Activated CD8-positive, alpha-beta memory T cell treated with anti-CD3 and anti-CD28 coated beads, Interleukin-2, amount 50 U/mL, for 4 hours (primary cell): ENCODE measurements around the gene ERFL.

ENCODE experiments used
- DNase-seq: peaks from one replicate; pipeline ENCODE4 v3.0.0-alpha.2; 2020

ERFL gene

GRCh38 chr19:41895745-41896580 is 32.3 kb downstream of the ERFL start:
- DNase-seq, result no peak

DNA sequence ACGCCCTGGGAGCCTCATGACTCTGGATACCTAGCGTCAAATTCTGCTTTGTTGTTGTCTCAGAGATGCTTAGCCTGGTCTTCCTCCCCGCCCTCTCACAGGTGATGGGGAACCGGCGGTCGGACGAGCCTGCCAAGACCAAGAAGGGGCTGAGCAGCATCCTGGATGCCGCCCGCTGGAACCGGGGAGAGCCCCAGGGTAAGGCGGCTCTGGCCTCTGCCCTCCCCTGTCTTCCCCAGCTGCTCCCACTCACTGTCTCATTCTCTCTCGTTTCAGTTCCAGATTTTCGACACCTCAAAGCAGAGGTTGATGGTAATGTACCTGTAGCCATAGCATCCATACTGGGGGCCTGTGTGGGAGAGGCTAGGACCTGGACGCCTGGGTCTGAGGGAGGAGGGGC is 33.9 kb downstream of the ERFL start:
- DNase-seq, result no peak

GRCh38 chr19:41893899-41894298 is 34.4 kb downstream of the ERFL start:
- no peak for DNase-seq

DNA sequence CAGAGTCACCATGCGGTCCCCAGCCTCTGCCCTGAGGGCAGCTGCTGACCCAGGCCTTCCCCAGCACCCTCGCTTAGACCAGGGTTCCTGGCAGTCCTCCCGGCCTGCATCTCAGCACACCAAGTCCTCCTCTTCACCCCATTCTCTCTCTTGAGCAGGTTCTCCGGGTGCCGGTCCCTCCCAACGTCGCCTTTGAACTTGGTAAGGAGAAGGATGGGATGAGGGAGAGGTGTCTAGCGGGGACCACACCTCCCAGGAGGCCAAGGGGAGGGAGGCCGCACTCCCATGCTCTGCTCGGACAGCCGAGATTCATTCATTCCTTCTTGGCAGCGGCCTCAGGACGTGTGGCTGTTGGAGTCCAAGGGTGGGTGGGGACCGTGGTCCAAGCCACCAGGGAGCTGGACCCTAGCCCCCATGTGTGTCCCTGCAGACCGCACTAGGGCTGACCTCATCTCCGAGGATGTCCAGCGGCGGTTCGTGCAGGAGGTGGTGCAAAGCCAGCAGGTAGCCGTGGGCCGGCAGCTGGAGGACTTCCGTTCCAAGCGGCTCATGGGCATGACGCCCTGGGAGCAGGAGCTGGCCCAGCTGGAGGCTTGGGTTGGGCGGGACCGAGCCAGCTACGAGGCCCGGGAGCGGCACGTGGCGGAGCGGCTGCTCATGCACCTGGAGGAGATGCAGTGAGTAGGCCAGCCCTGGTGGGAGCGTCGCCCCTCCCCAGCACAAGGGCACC is 35.9 kb downstream of the ERFL start:
- DNase-seq, result no peak

DNA sequence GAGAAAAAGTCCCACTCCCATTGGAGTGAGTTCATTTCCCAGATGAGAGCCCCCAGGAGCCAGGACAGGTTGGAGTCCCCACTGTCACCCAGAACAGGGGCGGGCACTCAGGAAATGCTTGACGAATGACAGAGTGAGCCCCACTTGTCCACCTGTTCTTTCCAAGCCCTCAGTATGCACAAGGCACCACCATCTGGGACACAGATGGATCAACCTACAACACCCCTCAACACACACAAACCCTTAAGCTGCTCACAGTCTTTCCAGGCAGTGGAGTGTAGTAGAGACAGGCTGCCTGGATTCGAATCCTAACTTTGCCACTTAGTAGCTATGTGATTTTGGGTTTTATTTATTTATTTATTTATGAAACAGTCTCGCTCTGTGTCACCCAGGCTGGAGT is 37.3 kb downstream of the ERFL start:
- DNase-seq, result no peak

DNA sequence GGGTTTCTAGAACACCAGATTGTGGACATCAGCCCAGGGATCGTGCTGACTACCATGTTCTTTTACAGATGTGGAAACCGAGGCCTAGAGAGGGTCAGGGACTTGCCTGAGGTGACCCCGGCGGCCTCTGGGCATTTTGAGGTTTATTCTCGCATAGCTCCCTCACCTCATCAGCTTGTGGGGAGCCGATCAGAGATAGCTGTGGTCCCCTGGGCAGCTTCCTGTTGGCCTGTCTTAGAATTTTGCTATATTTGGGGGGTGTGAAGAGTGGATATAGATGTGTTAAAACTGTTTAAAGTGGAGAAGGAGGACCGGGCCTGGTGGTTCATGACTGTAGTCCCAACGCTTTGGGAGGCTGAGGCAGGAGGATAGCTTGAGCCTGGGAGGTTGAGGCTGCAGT is 38.4 kb downstream of the ERFL start:
- DNase-seq, result no peak

DNA sequence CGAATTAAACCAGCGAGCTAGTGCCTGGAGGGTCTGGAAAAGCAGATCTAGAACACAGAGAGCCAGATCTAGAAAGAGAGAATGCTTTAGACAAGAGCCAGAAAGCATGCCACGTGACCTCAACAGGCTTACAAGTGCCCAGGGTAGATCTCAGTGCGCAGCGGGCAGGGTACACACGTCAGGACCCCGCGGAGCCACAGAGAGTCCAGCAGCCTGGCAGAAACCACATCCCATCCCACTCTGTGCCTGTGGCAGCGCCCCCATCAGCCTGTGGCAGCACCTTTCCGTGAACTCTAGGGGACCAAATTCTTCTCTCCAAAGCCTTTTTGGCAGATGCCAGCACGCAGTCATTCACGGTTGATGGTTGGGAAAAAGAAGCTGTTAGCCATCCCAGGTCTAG is 39.3 kb downstream of the ERFL start:
- no peak for DNase-seq

DNA sequence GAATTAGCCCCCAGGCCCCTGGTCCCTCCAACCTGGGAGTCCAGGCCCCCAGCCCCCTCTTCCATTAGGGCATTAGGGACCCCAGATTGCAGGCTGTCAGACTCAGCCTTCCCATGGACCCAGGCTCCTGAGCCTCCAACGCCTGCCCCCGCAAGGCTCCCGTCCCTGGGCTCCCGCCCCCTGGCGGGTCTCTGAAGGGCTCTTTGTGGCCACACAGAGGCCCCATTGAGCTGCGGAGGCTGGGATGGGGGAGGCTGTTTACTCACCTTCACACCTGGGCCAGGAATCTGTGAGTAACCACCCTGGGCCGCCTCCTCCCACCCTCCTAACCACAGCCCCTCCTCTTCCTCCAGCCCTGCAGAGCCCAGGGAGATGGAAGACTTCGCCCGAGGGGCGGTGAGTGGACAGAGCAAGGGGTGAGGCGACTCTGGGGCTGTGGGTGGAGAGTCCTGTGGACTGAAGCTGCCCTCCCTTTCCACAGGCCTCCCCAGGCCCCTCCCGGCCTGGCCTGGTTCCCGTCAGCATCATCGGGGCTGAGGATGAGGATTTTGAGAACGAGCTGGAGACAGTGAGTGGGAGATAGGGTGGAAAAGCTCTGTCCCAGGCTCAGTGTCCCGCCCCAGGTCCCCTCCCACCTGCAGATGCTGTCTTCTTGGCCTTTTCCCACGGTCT is 40.4 kb downstream of the ERFL start:
- DNase-seq, result peak; percentile 91

DNA sequence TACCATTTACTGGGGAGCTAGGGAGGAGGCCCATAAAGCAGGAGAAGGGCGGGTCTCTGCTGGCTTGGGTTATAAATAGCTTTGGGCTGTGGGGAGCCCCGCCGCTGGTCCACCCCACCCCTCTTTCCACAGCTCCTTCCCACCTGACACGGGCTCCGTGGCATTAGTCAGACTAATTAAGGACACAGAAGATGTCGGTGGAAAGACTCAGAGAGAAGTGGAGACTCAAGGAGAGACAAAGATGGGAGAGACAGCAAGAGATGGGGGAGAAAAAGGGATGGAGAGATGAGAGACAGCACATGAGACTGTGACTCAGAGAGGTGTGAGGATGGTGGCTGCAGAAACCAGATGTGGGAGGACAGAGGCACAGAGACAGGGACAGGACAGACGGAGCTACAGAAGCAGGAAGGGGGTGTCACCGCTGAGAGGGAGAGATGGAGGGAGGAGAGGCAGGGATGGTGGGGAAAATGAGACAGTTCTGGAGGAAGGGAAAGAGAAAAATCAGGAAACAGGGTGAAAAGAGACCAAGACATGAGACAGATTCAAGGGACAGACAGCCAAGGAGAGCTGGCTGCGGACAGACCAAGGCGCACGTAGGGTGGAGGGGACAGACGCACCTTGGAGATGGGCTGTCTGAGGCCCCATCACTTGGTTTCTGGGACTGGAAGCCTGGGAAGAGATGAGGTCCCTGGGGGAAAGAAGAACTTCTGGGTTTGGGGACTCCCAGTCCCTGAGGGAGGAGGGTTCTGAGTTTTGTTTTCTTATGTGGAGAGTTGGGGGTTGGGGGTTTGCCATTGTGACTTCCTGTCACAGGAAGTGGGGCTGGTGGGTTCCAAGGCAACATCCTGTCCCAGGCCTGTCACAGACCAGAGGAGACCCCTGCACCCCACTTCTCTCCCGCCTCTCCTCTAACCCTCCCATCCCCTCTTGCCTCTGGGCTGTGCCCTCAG is 41.2 kb downstream of the ERFL start:
- peak; percentile 64 for DNase-seq

DNA sequence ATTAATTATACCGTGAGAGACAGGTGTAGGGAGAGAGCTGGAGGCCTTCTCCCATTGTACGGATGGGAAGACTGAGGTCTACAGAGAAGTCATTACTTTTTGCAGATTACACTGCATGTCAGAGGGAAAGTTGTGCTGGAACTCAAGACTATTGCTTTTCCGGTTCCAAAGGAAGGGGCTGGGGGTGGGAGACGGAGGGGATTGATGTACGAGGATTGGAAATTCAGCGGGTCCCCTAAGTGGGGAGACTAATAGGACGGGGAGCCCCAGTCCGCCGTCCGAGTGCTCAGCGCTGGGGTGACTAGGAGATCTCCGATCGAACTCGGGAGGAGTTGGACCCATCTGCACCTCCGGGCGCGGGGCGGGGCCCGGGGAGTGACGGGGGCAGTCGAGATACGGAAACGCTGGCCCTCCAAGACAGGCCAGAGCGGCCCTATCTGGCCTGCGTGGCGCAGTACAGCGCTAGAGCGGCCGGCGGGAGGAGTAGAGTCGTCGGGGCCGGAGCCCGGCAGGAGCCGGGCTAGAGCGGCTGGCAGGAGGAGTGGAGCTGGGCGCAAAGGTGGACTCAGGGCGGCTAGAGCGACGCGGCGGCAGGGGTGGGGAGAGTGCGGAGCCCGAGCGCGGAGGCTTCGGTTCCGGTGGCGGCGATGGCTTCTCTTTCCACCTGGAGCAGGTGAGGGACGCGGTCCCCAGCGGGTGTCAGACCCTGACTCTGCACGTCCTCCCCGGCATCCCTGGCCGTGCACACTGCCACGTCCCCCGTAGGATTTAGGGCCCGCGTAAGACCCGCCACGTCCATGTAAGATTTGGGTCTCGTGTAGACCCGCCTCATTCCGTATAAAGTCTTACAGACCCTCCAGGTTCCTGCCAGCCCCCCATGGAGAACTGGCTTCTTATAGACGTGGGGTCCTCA is 44.2 kb downstream of the ERFL start:
- peak; percentile 89 for DNase-seq

- DNase-seq, result no peak
These were observed 44.8 kb downstream of the ERFL start for GRCh38 chr19:41883463-41883820.

DNA sequence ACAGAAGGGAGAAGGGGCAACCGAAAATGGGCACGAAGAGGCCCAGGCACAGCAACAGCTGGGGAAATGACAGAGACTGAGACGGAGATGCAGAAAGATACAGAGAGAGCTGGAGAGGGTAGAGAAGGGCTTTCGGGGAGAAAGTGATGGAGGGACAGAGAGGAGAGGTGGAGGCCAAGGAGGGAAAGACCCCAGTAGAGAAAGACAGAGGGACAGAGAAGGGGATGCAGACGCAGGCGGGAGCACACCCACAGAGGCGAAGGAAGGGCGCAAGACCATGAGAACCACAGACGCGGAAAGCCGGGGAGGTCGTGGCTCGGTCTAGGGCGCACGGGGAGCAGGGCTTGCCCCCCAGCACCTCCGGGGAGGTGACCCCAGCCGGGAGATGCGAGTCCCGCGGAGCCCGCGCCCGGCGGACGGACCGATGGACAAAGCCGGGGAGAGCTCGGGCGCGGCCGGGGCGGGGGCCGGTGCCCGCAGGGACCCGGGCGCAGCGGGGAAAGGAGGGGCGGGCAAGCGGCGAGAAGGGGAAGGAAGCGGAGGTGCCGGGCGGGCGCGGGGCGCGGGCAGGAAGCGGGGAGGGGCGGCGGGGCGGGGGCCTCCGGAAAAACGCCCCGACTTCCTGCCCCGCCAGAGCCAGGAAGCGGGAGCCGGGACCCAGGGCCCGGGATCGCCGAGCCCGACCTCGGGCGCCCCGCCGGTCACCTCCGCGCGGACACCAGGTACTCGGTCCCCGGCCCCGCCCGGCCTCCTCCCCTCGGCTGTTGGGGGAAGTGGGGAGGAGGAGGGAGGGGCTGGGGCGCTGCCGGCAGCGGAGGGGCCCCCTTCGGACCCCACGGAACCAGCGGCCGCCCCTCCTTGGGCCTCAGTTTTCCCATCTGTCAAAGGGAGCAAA is 45.4 kb downstream of the ERFL start, which contains the start of gene ARHGEF1:
TSS of gene ARHGEF1 (plus strand) at position 617 of the 895 bp plus-strand sequence. CDS start 4,899 bp downstream, outside the sequence.
- peak; percentile 60 for DNase-seq

GRCh38 chr19:41880329-41880708 is 47.9 kb downstream of the ERFL start:
- no peak for DNase-seq

DNA sequence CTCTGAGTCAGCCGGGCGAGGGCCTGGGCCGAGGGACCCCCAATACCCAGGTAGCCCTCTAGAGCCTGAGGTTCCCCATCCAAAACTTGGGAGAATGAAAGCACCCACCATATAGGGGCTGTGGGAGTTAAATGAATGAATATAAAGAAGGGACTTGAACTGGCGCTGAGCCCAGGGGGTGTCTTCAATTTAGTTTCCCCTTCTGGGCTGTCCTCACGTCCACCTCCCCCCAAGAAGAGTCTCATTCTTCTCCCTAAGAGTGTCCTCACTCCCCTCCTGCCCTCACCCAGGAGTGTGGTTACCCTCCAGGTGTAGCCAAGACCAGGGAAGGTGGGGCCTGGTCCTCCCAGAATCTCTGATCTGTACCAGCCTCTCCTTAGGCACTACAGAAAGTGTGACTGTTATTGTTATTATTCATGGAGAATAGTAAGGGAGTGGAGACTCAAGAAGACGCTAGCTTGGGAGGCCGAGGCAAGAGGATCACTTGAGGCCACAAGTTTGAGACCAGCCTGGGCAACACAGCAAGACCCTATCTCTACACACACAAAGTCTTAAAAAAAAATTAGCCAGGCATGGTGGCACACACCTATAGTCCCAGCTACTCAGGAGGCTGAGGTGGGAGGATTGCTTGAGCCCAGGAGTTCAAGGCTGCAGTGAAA is 48.5 kb downstream of the ERFL start:
- no peak for DNase-seq

GRCh38 chr19:41879080-41879479 is 49.2 kb downstream of the ERFL start:
- DNase-seq, result no peak

- no peak for DNase-seq
These were observed 50.0 kb downstream of the ERFL start for GRCh38 chr19:41877916-41878905.

DNA sequence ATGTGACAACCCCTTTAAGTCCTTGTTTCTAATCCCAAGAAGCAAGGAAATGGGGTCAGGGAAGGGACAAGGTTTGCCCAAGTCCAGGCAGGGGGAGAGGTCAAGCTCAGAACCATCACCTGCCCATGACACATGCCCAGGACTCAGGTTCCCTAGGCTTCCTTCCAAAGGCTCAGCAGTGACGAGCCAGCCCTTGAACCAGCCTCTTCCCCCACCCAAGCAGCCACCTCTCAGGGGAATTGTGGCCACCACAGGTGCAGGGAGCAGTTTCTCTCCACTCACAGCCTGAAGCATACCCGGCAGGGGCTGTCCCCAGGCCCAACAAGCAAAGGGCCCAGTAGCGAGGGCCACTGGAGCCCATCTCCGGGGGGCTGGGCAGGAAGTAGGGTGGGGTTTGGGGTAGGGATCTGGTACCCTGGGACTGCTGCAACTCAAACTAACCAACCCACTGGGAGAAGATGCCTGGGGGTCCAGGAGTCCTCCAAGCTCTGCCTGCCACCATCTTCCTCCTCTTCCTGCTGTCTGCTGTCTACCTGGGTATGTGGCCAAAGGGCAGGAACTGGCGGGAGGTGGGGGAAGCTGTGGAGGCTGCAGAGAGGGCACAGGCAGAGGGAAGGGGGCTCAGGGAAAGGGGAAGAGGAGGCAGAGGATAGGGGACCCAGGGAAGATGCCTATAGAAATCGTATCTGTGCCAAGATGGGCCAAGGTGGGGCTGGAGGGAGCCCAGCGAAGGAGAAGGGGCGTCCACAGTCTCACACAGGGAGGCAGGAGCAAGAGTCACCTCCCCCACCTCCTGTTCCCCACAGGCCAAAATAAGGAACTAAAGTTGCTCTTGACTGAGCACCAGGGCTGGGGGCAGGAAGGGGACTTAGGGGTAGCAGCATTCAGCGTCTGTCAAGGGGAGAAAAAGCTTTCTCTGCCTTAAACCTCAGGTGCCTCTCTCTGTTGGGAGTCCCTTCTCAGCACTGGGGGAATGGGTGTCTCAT is 51.1 kb downstream of the ERFL start, which contains the start of gene CD79A:
TSS of gene CD79A (plus strand) at position 433 of the 986 bp plus-strand sequence. CDS start at position 459, 26 bp downstream.
- no peak for DNase-seq
